K562 (cell line): ENCODE data around the gene MVB12B.

Experiments
- BCLAF1 ChIP-seq, 2 experiments: fragments of 450-650 bp in 1 of 2; IDR thresholded peaks; 2 replicates each; pipeline ENCODE4 v1.6.1; 2011 to 2017; ENCODE audit warnings: low read depth in 2 of 2, antibody characterized with exemption in 1 of 2, borderline replicate concordance in 1 of 2, low read length in 1 of 2, mild to moderate bottlenecking in 1 of 2, mixed read lengths in 1 of 2; ENCODE audit not compliant: control insufficient read depth in 1 of 2
- E2F4 ChIP-seq: sonication (generic); formaldehyde crosslinking; IDR thresholded peaks from 2 replicates; pipeline ENCODE4 v1.8.0; 2022; ENCODE audit warnings: mild to moderate bottlenecking, low read depth, missing genetic modification reagents
- FOXA1 ChIP-seq: fragments of 450-650 bp; IDR thresholded peaks from 2 replicates; pipeline ENCODE4 v1.6.1; 2016; ENCODE audit warnings: mild to moderate bottlenecking, borderline replicate concordance
- HDAC6 ChIP-seq: IDR thresholded peaks from 2 replicates; pipeline ENCODE4 v1.6.1; 2012; ENCODE audit warnings: low read depth, mild to moderate bottlenecking, control low read depth, inconsistent platforms, low read length, moderate library complexity
- MYBL2 ChIP-seq, 2 experiments: fragments of 450-650 bp in 1 of 2; sonication (generic) in 1 of 2; formaldehyde crosslinking in 1 of 2; IDR thresholded peaks; 2 replicates each; pipeline versions ENCODE4 v1.6.1 to v1.8.1; 2017 to 2022; ENCODE audit warnings: borderline replicate concordance in 1 of 2, inconsistent platforms in 1 of 2, low read depth in 1 of 2, mild to moderate bottlenecking in 1 of 2, missing genetic modification reagents in 1 of 2, moderate library complexity in 1 of 2
- NFE2L1 ChIP-seq: fragments of 450-650 bp; IDR thresholded peaks from 2 replicates; pipeline ENCODE4 v1.6.1; 2016; ENCODE audit warnings: missing genetic modification characterization, low read depth, mild to moderate bottlenecking, missing compliant biosample characterization, moderate library complexity, borderline replicate concordance
- POLR2A ChIP-seq: fragments of 450-650 bp; conservative IDR thresholded peaks from 2 replicates; pipeline ENCODE4 v1.6.1; 2016
- SETDB1 ChIP-seq: IDR thresholded peaks from one replicate; pipeline ENCODE4 v1.6.1; 2012; ENCODE audit warnings: low read length, control low read depth, inconsistent platforms
- SFPQ ChIP-seq: fragments of 200-400 bp; formaldehyde crosslinking; IDR thresholded peaks from 2 replicates; pipeline ENCODE4 v1.6.1; 2017; ENCODE audit warnings: mild to moderate bottlenecking, low read depth, low read length, moderate library complexity
- SRF ChIP-seq, 2 experiments: fragments of 250-450, 450-650 bp in 1 of 2; sonication (Bioruptor Pico) in 1 of 2; sonication (generic) in 1 of 2; formaldehyde crosslinking; IDR thresholded peaks; 2 replicates each; pipeline versions ENCODE4 v1.5.0 to v1.5.1; 2020 to 2022; ENCODE audit warnings: mild to moderate bottlenecking in 1 of 2, missing genetic modification reagents in 1 of 2
- ZNF23 ChIP-seq: fragments of 250-450 bp; sonication (Bioruptor Pico); IDR thresholded peaks from 2 replicates; pipeline ENCODE4 v1.4.0; 2020; ENCODE audit warnings: mild to moderate bottlenecking
- ZNF263 ChIP-seq: sonication (generic); formaldehyde crosslinking; IDR thresholded peaks from 2 replicates; pipeline ENCODE4 v1.8.0; 2022; ENCODE audit warnings: mild to moderate bottlenecking, missing genetic modification reagents, borderline replicate concordance
- ZNF274 ChIP-seq: IDR thresholded peaks from 2 replicates; pipeline ENCODE4 v1.6.1; 2011; ENCODE audit warnings: low read depth, mild to moderate bottlenecking, low read length, moderate library complexity, borderline replicate concordance
- ZNF561 ChIP-seq: fragments of 450-650 bp; formaldehyde crosslinking; conservative IDR thresholded peaks from 2 replicates; pipeline ENCODE4 v1.4.0; 2020; ENCODE audit warnings: mild to moderate bottlenecking, moderate library complexity

GRCh38 chr9:126504977-126505455, 178.4 kb downstream of the MVB12B start:
- TF ChIP-seq BCLAF1 (IDR thresholded peaks at IDR 0.05; ENCODE audit: borderline replicate concordance in 1 of 2, control insufficient read depth in 1 of 2, low read depth in 2 of 2, low read length in 1 of 2): no peak
- TF ChIP-seq ZNF263 (CRISPR knock-in tag): no peak
- TF ChIP-seq NFE2L1: no peak
- no peak for TF ChIP-seq SETDB1
- no peak for TF ChIP-seq SRF (CRISPR knock-in tag; IDR thresholded peaks at IDR 0.05)
- TF ChIP-seq MYBL2 (IDR thresholded peaks at IDR 0.05; ENCODE audit: low read depth): no peak
- no peak for TF ChIP-seq MYBL2 (CRISPR knock-in tag; IDR thresholded peaks at IDR 0.05; ENCODE audit: borderline replicate concordance)
- no peak for TF ChIP-seq FOXA1
- TF ChIP-seq ZNF561 (CRISPR knock-in tag): no peak
- no peak for TF ChIP-seq POLR2A
- TF ChIP-seq ZNF23 (CRISPR knock-in tag): no peak
- TF ChIP-seq SFPQ: no peak
- no peak for TF ChIP-seq E2F4 (CRISPR knock-in tag)
- TF ChIP-seq HDAC6: no peak
- no peak for TF ChIP-seq ZNF274
